Heart left ventricle (tissue), 16 donors: ENCODE measurements around the gene SPOCK2. TPM values are rescaled to one million over a fixed set of nuclear protein-coding genes. Genes with fewer than 3 reads are reported as not detected.

Experiments used
- ATAC-seq, 4 donors: fragments of 200-7000 bp; cut with Tn5 transposase; one replicate each; pipeline ENCODE4 v1.9.1; 2020 to 2022; ENCODE audit warnings: moderate library complexity in 4 of 4, mild to moderate bottlenecking in 3 of 4, moderate number of reproducible peaks in 1 of 4
- DNase-seq, 5 donors: peaks; one replicate each; pipeline ENCODE4 v3.0.0-alpha.2; 2020
- H3K27ac ChIP-seq, 12 donors: fragments of 200-600 bp; sonication (generic) in 4 of 12; one replicate each; pipeline versions ENCODE4 v1.5.0 to v1.8.0; 2016 to 2022; ENCODE audit warnings: mild to moderate bottlenecking in 2 of 12
- H3K27me3 ChIP-seq, 9 donors: fragments of 200-600 bp; sonication (generic) in 2 of 9; one replicate each; pipeline versions ENCODE4 v1.5.1 to v1.8.0; 2016 to 2022; ENCODE audit warnings: mild to moderate bottlenecking in 3 of 9
- H3K36me3 ChIP-seq, 9 donors: fragments of 200-600 bp; sonication (generic) in 2 of 9; one replicate each; pipeline versions ENCODE4 v1.5.0 to v1.8.0; 2018 to 2022; ENCODE audit warnings: mild to moderate bottlenecking in 2 of 9
- H3K4me1 ChIP-seq, 12 donors: fragments of 200-600 bp; sonication (generic) in 4 of 12; one replicate each; pipeline versions ENCODE4 v1.5.0 to v1.8.0; 2016 to 2022; ENCODE audit warnings: mild to moderate bottlenecking in 3 of 12
- H3K4me3 ChIP-seq, 12 donors: fragments of 200-600 bp; sonication (generic) in 4 of 12; one replicate each; pipeline versions ENCODE4 v1.5.0 to v1.8.0; 2017 to 2022; ENCODE audit warnings: mild to moderate bottlenecking in 9 of 12, moderate library complexity in 4 of 12
- H3K9me3 ChIP-seq, 12 donors: fragments of 200-600 bp; sonication (generic) in 4 of 12; one replicate each; pipeline versions ENCODE4 v1.5.0 to v1.8.0; 2016 to 2022; ENCODE audit warnings: mild to moderate bottlenecking in 1 of 12
- CTCF ChIP-seq, 12 donors: fragments of 200-600 bp; sonication (generic) in 4 of 12; IDR thresholded peaks; one replicate each; pipeline versions ENCODE4 v1.5.0 to v1.8.0; 2018 to 2022; ENCODE audit warnings: antibody characterized with exemption in 12 of 12, mild to moderate bottlenecking in 5 of 12
- POLR2A ChIP-seq, 2 donors: fragments of 450-650 bp; IDR thresholded peaks; one replicate each; pipeline ENCODE4 v1.6.1; 2017; ENCODE audit warnings: antibody characterized with exemption in 2 of 2, mild to moderate bottlenecking in 2 of 2, moderate library complexity in 2 of 2
- WGBS, 4 donors: extraction: QIAGEN DNeasy Blood & Tissue Kit in 2 of 4; methylation state at CpG; one replicate each; pipeline versions ENCODE4 v1.1.5 to v1.1.7; 2013 to 2018; 5-methylcytosine and 5-hydroxymethylcytosine counted together
- intact Hi-C, 10 donors: fragments of 100-400 bp; cut with DNase I; formaldehyde crosslinking; loops; one replicate each; pipeline versions ENCODE4 v1.11.1 to v1.14.2; 2022
- polyA plus RNA-seq, 2 donors: library from polyadenylated mRNA; stranded (reverse); fragments of 200-250 nt; gene quantifications; one replicate each; pipeline ENCODE4 v1.2.3, GENCODE V29; 2013
- total RNA-seq, 9 donors: library from RNA; depleted of rRNA in 2 of 9; stranded (reverse); fragments of >200 nt in 2 of 9; fragmentation: NEBNext Ultra II Directional in 3 of 9; extraction: Animal tissue kit (Norgen Biotek cat#: 25700) in 3 of 9; gene quantifications; one replicate each; pipeline versions ENCODE4 v1.1.0 to v1.2.4, GENCODE V29; 2016 to 2023
- donor health status: ischemic (EF 13 %, LVEDD 7.1; RV severe dilation, severe dysfunction).
- donor health status: healthy with polysubstance abuse.
- donor health status: DM: no; HTN: yes; CAD: no.
- donor health status: DM: no; HTN: no; CAD: no.
- donor health status: ischemic (EF 25% LVEDD 6.9; RV normal size, moderate dysfunction).
- donor health status: ischemic (EF 25% LVEDD 5.7; RV mildly dilated, moderate dysfunction).
- donor health status: healthy.
- donor health status: DM: yes; HTN: yes; CAD: no.
- donor health status: ischemic (EF 35%, LVEDD 5.7; RV mildly dilated, moderate dysfunction).
- donor health status: nonischemic (EF 11% LVEDD 7.7; RV severe dilation, severe dysfunction).
- donor health status: DM: yes; HTN: yes; CAD: no.
- donor health status: PGD.
- donor health status: ischemic (EF 29% LVEDD 5.4; RV normal size, mild dysfunction).
- donor health status: nonischemic (EF 23%, LVEDD 6.1; RV moderate dilation, normal function).

The SPOCK2 gene
- total and polyA plus RNA-seq, 11 donors = 4.4 to 16.6 (median 8.0) TPM

- H3K9me3 ChIP-seq = no peaks in the 10 kb centered on the region
- TF ChIP-seq POLR2A (IDR thresholded peaks at IDR 0.05) (no peak), CTCF (IDR thresholded peaks at IDR 0.05) (no peak)
- WGBS, 4 donors = 69 to 76% (median 74%) methylated on average over 2 of the region's 2 CpGs
- peaks cover 0 to 45% (median 25%) of the 10 kb centered on the region in 12 donors for H3K4me1 ChIP-seq
- intact Hi-C loops = loop anchor here in 2 of 10 donors (5.0 kb wide), 1 partner anchor 49 kb away; no protein-coding TSS in a partner anchor
- H3K36me3 ChIP-seq = peaks cover 0 to 24% (median 14%) of the 10 kb centered on the region in 9 donors
- no peak for ATAC-seq
- H3K27ac ChIP-seq = peak overlapping the region in 9 of 12 donors; percentile 46 to 69 (median 59)
- no peak for DNase-seq
- no peaks in the 10 kb centered on the region for H3K27me3 ChIP-seq
- no peak overlapping the region for H3K4me3 ChIP-seq
These were observed 18.0 kb upstream of the SPOCK2 start for GRCh38 chr10:72106154-72106849.

- Histone ChIP-seq H3K27ac (peak overlapping the region in 10 of 12 donors; percentile 46 to 69 (median 58)), H3K4me1 (peaks cover 0 to 43% (median 25%) of the 10 kb centered on the region in 12 donors), H3K4me3 (no peak overlapping the region), H3K9me3 (no peaks in the 10 kb centered on the region), H3K27me3 (no peaks in the 10 kb centered on the region), H3K36me3 (peaks cover 0 to 30% (median 19%) of the 10 kb centered on the region in 9 donors)
- no peak for DNase-seq
- WGBS, 4 donors = 61 to 77% (median 68%) methylated on average over 5 of the region's 5 CpGs
- ATAC-seq = peak in 3 of 4 donors; percentile 27 to 38 (median 33)
- TF ChIP-seq CTCF (IDR thresholded peaks at IDR 0.05) (no peak), POLR2A (IDR thresholded peaks at IDR 0.05) (no peak)
- intact Hi-C loops = loop anchor here in 2 of 10 donors (5.0 kb wide), 1 partner anchor 48 kb away; no protein-coding TSS in a partner anchor
These were observed 17.4 kb upstream of the SPOCK2 start for GRCh38 chr10:72105710-72106109.

GRCh38 chr10:72105098-72105475 is 16.7 kb upstream of the SPOCK2 start:
- TF ChIP-seq CTCF (IDR thresholded peaks at IDR 0.05) = no peak
- Histone ChIP-seq H3K9me3 (no peaks in the 10 kb centered on the region), H3K27me3 (no peaks in the 10 kb centered on the region), H3K4me1 (peaks cover 0 to 42% (median 24%) of the 10 kb centered on the region in 12 donors), H3K4me3 (no peak overlapping the region), H3K27ac (peak overlapping the region in 9 of 12 donors; percentile 21 to 69 (median 59)), H3K36me3 (peaks cover 0 to 36% (median 19%) of the 10 kb centered on the region in 9 donors)
- 71 to 92% (median 84%) methylated on average over 7 to 9 of the region's 9 CpGs for WGBS, 4 donors
- ATAC-seq = peak; percentile 8 to 27 (median 18)
- intact Hi-C loops = loop anchor here in 2 of 10 donors (5.0 kb wide), 1 partner anchor 48 kb away; no protein-coding TSS in a partner anchor
- no peak for DNase-seq

- Histone ChIP-seq H3K36me3 (peaks cover 0 to 41% (median 19%) of the 10 kb centered on the region in 9 donors), H3K27me3 (no peaks in the 10 kb centered on the region), H3K4me1 (peaks cover 0 to 37% (median 20%) of the 10 kb centered on the region in 12 donors), H3K9me3 (no peaks in the 10 kb centered on the region), H3K4me3 (no peak overlapping the region), H3K27ac (peak overlapping the region in 2 of 12 donors; percentile 56 to 59)
- ATAC-seq = peak in 1 of 4 donors; percentile 4
- no peak for DNase-seq
- 81 to 88% (median 84%) methylated on average over 8 of the region's 8 CpGs for WGBS, 4 donors
- no peak for TF ChIP-seq POLR2A (IDR thresholded peaks at IDR 0.05)
- TF ChIP-seq CTCF (IDR thresholded peaks at IDR 0.05) = no peak
- intact Hi-C loops = loop anchor here in 2 of 10 donors (5.0 kb wide), 1 partner anchor 47 kb away; no protein-coding TSS in a partner anchor
These were observed 16.2 kb upstream of the SPOCK2 start for GRCh38 chr10:72104472-72105097.
